ENCODE measurements around the gene FMNL3.

The FMNL3 gene

DNA sequence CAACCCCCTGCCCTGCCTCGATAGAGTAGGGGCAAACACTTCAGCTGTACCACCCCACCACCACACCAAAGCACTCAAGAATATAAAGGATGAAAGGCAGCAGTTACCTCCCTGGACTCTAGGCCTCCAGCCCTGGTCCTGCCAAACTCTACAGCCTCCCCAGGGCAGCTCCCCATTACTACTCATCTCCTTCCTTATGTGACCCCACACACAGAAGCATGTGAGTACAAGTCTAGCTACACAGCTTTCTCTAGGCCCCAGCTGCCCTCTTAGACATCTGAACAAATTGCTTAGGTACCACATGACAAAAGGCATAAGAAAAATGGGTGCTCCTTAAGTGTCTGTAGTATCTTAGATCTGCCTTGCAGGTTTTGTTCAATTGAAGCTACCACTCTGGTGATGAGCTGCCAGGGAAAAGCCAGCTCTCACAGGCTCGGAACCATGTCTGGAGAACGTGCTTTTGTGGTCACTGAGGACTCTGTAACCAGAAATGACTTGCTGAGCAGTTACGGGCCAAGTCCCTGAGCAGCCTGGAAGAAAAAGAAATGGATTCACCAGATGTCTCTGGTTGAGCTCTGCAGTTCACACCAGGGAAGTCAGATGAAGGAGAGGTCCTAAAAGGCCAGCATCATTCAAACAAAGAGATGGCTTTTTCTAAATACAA is 32.8 kb downstream of the FMNL3 start:
- ATAC-seq (peak; percentile 30), DNase-seq (peak; percentile 23)

DNA sequence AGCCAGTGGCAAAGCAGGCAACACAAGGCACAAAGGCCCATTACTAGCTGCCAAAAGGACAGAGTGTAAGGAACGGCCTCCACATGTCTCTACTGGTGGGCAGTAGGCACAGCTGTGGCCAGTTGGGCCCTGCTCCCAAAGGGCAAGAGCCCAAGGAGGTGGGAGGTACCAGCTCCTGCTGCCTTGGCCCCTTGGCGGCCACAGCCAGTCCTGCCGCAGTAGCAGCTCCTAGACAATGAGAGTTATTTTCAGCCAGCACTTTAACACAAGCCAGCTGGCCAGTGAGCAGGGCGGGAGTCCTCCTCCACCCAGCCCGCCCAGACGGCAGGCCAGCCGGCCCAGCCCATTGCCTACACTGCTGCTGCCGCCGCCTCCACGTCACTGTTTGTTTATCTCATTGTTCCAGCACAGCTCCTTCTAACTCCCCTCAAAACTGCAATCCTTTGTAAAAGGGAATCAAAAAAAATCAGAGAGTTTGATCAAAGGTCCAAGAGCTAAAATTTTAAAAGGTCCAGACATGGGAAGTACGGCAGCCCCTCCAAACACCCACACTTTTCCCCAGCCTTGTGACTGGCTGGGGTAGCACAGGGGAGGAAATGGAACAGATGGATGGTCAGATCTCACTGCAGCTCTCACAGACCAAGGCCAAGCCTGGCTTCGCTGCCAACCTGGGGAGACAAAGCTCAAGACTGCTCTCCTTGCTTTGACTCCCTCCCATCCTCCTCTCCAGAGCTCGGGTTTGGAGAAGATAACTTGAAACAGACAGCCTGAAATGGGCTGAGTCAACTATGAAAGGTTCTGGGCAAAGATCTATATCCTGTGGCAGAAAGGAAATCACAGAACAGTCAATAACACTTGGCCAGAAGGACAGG is 33.5 kb downstream of the FMNL3 start:
- no peak for DNase-seq
- peak; percentile 42 for ATAC-seq

GRCh38 chr12:49672301-49673217 is 34.6 kb downstream of the FMNL3 start:
- no peak for ATAC-seq
- peak; percentile 23 for DNase-seq

- DNase-seq (peak; percentile 57), ATAC-seq (peak; percentile 62)
Measured at GRCh38 chr12:49671031-49671765, 36.0 kb downstream of the FMNL3 start.

DNA sequence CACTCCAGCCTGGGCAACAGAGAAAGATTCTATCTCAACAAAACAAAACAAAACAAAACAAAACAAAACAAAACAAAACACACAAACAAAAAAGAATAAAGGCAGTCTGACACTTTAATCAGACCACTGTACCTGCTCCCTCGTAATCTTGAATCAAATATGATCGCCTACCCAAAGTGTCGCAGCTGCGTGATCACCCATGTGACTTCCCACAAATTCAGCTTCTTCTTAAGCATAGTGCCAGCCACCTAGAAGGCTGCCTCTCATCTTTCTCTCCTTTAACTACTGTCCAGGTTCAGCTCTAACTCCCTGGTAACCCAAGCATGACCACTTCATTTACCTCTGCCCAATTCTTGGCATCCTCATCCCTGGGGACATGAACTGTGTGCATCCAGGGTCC is 37.4 kb downstream of the FMNL3 start:
- no peak for DNase-seq
- no peak for ATAC-seq

DNA sequence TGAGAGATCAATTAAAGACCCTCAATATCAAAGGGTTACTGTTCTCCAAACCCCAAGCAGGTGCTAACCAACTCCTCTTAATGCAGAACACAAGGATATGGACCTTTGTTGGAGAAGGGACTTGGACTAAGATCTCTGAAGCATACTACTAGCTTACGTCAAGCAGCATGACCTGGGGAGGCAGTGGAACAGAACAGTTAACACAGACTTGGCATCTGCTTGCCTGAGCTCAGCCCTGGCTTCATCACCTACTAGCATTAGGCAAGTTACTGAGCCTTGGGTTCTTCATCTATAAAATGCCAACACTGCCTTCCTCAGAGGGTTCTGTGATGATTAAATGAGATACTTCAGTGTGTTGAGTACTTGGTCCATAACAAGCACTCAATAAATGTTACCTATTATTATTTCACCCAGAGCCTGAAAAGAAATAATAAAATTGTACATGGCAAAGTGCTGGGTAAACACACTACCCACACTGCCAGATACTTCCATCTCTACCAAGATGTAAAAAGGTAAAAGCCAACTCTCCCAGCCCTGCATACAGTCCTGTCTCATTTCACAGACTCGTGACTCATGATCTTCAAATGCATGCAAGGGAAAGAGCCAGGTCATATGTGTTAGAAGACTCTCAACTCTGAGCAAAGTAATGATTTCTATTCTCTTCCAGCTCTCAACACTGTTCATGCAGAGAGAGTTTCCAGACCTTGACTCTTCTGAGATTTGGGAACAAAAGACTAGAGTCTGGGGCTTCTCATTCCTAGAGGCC is 39.7 kb downstream of the FMNL3 start:
- ATAC-seq (peak; percentile 58), DNase-seq (no peak)

- ATAC-seq: no peak
- no peak for DNase-seq
Measured at GRCh38 chr12:49666176-49666575, 41.0 kb downstream of the FMNL3 start.

GRCh38 chr12:49665384-49665783 is 41.8 kb downstream of the FMNL3 start:
- ATAC-seq (no peak), DNase-seq (no peak)

DNA sequence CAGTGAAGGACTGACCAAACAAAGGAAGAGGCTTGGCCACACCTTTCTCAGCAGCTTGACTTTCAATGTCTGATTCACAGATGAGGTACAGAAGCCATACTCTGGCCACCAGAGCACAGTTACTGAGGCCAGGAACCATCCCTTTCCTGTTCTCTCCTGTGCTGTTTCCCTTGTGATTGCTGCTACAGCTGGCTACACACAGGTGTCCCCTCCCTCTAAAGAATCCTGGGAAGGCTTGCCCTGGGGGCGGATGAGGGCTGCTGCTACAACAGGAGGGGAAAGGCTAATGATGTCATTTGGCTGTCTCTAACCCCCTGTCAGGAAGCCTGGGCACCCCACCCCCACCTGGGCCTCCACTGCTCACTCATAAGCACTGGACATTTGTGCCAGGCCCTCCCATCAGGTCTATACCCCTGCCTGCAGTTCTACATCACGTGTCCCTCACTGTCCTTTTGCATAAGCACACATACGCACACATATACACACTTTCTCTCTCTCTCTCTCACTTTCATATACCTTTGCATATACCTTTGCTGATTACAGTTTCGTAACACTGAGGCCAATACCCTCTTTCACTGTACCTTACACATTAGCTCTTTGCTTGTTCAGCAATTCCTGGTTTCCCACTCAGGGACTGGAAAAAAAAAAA is 42.5 kb downstream of the FMNL3 start:
- ATAC-seq (no peak), DNase-seq (no peak)

GRCh38 chr12:49664167-49664566 is 43.0 kb downstream of the FMNL3 start:
- ATAC-seq (no peak), DNase-seq (no peak)

DNA sequence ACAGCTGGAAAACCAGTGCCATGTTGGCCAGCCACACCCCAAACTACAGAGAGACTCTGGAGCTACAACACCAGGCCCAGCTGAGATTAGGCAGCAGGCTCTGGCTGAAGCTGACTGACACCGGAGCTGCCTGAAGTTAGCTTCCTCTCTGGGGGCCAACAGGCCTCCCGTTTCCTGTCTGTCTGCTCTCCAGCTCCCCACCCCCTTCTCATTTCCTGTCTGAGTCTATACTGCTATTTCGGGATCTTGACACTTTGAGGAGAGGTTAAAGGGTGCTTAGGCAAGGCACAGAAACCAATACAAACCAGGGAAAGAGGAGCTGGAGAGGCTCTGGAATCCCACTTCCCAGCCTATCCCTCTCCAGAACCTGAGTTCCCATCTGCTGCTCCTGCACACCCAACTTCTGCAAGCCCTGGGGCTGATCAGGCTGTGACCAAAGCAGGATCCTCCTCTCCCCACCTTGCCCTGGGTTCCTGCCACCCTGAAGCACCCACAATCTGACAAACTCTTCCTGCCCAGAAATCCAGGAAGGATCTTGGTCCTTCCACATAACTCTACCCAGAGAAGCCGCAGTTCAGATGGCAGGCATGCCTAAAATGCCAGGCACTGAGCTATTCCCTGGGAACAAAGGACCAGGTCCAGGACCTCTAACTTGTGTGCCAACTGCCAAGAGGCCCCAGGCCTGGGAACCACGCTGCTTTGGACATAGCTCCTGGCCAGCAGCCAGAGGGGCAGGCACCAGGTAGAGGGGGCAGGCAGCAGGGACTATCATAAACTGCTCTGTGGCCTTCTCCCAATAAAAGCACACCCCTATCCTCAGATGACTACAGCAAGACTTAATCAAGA is 44.0 kb downstream of the FMNL3 start:
- DNase-seq (peak; percentile 75), ATAC-seq (peak; percentile 89)

- DNase-seq: no peak
- ATAC-seq: no peak
Measured at GRCh38 chr12:49661746-49662145, 45.5 kb downstream of the FMNL3 start.

DNA sequence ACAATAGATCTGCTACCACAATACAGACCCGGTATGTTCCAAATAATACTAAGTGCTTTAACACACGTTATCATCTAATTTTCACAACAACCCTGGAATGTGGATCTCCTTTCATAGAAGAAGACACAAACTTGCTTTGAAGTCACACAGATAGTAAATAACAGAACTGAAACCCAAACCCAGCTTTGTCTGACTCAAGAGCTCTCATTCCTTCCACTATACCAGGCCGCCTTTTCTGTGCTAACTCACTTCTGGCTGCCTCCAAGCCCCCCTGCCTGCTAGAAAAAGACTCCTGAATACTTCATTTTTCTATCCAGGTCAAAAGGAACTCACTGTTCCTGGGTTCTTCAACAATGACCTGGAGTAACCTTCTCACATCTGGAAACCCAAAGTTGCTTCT is 46.0 kb downstream of the FMNL3 start:
- DNase-seq (peak; percentile 35), ATAC-seq (peak; percentile 74)

DNA sequence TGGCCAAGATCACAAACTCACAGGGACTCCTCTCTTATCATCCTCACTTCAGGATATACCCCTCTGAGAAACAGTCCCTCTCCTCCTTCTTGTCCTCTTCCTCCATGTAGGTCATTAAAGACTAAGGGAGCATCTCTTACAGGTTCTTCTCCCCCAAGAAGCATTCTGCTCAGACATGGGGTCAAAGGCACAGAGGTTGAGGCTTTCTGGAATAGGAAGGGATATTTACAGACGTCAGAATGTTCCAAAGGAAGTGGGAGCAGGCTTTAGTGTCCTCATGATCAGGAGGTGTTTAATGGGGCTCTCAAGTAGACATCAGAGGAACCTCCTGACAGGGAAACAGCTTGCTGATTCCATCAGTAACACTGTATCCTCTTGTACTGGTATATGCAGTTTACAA is 47.5 kb downstream of the FMNL3 start:
- DNase-seq (no peak), ATAC-seq (no peak)

- ATAC-seq: no peak
- no peak for DNase-seq
Measured at GRCh38 chr12:49658276-49658675, 48.9 kb downstream of the FMNL3 start.

DNA sequence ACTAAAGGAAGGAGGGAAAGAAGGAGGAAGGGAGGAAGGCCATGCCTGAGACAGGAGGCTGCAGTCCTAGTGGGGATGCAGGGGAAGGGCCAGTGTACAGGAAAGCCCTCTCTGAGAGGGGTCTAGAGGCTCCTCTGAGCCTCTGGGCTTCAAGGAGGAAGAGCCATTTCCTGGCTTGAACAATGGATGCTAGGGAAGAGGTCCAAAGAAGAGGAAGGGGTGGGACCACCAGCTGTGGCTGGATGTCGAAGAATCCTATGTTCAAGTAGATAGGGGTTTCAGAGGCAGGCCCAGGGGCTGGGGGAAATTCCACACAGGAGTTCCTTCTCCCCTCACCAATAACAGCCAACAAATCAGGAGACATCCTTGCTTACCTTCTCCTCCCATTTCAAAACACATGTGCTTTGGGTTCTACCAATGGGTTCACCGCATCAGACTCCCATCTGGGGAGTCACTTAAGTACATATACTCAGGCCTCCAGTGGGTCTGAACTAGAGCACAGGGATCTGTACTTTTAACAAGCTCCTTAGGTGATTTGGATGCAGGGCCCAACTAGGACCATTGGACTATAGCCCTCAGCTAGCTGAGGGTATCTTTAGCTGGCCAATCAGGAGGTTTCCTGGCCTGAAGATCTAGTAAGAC is 51.5 kb downstream of the FMNL3 start:
- ATAC-seq: no peak
- DNase-seq: no peak

DNA sequence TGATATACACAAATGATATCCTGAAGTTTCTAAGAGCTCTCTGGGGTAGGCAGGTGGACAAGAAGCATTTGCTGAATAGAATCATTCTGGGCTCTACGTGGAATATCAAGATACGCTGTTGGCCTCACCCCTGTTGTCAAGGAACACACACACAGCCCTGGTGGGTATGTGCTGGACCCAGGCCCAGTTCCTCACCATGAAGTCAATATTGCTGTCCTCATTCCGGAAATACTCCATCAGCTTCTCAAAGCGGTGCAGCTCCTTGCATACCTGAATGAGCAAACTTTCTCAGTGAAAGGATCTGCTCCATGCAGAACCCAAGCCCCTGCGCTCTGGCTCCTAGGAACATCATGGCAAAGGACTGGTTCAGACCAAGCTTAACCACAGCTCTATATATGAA is 52.5 kb downstream of the FMNL3 start:
- no peak for ATAC-seq

DNA sequence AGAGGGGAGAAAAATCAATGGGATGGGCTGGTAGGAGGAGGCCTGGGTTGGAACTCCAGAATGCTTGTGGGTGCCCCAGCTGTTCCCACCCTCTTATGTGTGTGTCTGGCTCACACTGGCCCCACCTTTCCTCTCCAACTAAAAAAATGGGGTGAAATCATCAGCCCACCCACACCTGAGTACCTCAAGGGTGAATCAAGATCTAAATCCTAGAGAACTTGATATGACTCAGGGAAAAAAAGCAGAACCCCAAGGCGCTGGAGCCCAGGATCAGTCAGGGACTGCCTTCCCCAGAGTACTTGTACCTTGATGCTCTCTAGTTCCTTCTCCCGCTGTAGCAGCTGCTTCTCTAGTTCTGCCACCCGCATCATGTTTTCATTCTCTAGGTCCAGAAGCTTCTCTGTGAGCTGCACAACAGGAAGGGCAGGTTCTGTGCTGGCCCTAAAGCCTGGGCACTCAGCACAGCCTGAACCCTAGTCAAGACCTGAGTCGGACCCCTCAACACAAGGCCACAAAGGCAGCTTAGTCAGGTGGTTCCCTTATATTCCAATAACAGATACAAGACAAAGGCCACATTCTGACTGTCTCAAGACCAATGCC is 54.2 kb downstream of the FMNL3 start:
- ATAC-seq (no peak), DNase-seq (no peak)

More for the DNA sequence above, 52.5 kb downstream of the FMNL3 start:
- DNase-seq: no peak

DNA sequence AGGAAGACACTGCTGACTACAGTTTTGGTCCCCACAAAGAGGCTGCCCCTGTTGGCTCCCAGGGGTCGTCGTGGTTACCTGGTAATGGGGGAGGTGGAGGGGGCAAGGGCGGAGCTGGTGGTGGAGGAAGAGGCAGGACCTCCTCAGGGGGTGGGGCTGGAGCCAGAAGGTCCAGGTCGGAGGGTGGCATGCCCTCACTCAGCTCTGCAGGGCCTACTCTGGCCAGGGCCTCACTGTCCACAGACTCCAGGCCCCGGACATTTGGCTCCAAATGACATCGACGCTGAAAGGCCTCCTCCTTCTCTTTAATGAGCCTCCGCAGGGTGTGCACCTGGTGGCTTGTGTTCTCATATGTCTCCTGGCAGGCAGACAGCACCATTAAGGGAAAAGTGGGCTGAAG is 55.4 kb downstream of the FMNL3 start:
- ATAC-seq: no peak
- no peak for DNase-seq

All from stimulated activated naive CD8-positive, alpha-beta T cell treated with anti-CD3 and anti-CD28 coated beads, Interleukin-15, Interleukin-2, amounts not matched to agents 100 U/mL and 50 U/mL, for 24 hours (primary cell).